Neural cell (in vitro differentiated cells): ENCODE measurements around the gene SIGLEC12.

Experiments used
- CTCF ChIP-seq: fragments of 450-650 bp; IDR thresholded peaks from 2 replicates; pipeline ENCODE4 v1.5.1; 2014; ENCODE audit warnings: antibody characterized with exemption, mild to moderate bottlenecking, moderate library complexity; ENCODE audit not compliant: poor library complexity, severe bottlenecking
- EP300 ChIP-seq: fragments of 450-650 bp; conservative IDR thresholded peaks from 2 replicates; pipeline ENCODE4 v1.6.1; 2014; ENCODE audit warnings: antibody characterized with exemption, mild to moderate bottlenecking, moderate library complexity; ENCODE audit not compliant: poor library complexity, severe bottlenecking
- POLR2AphosphoS5 ChIP-seq: IDR thresholded peaks from 2 replicates; pipeline ENCODE4 v1.6.1; 2012
- RAD21 ChIP-seq: fragments of 450-650 bp; conservative IDR thresholded peaks from 2 replicates; pipeline ENCODE4 v1.6.1; 2014; ENCODE audit warnings: antibody characterized with exemption, mild to moderate bottlenecking, moderate library complexity

GRCh38 chr19:51462681-51463080 is 38.9 kb downstream of the SIGLEC12 start:
- TF ChIP-seq EP300 (no peak), CTCF (no peak), RAD21 (no peak), POLR2AphosphoS5 (no peak)
